Inflammatory macrophage (primary cell): ENCODE data around the gene MSRB1.

Source experiments
- DNase-seq, 2 donors: peaks; one replicate each; pipeline ENCODE4 v3.0.0-alpha.2; 2020 to 2022
- total RNA-seq, 18 experiments: gene quantifications; one replicate each; lab custom pipeline; 2026; ENCODE audit warnings: mixed read lengths in 6 of 18, inconsistent platforms in 2 of 18; lab: John Stamatoyannopoulos, UW

The MSRB1 gene, protein sequence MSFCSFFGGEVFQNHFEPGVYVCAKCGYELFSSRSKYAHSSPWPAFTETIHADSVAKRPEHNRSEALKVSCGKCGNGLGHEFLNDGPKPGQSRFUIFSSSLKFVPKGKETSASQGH
- 5.7 to 37.0 (median 24.0) reads per million in 18 experiments for total RNA-seq

DNA sequence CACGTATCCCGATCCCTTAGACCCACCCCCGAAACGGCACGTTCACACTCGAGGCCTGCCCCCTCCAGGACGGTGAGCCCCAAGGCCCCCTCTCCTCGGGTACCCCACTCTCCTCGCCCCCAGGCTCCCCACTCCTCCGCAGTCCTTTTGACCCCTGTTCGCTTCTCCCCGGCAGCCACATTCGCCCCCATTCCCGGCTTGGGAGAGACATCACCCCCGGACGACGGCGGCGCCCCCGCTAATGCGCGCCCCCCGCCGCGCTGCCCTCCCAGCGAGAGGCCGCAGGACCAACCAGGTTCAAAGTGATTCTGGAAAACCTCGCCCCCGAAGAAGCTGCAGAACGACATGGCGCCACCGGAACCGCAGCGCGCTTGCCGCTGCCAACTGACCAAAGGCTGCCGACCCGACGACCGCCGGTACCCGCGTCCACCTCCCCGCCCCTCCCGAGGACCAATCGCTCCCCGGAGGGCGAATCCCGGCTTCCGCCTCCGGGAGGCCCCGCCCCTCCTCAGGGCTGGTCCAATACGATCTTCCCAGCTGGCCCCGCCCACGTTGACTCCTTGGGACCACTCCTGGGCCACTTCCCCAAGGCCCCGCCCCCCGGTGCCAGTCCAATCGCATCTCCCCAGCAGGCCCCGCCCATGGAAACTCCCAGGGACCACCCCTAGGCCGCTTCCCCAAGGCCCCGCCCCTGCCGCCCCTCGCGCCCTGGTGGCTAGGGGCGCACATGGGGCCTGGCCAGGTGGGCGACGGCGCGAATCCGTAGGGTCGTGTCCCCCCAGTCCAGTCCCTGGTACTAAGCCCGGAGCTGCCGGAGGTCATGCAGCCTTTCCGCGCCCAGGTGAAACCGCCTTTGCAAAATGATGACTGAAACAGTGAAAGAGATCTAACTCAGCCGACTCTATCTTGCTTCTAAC lies at the start of gene MSRB1:
Gene MSRB1 (minus strand): TSS at position 390 of the 917 bp plus-strand sequence. CDS start 43 bp downstream, at position 347.
- DNase-seq: peak; percentile 99 to 100

- DNase-seq: peak; percentile 93 to 96
Observed at GRCh38 chr16:1991948-1992703, 49.1 kb upstream of the MSRB1 start.

- no peak for DNase-seq
Observed at GRCh38 chr16:1991588-1991947, 48.6 kb upstream of the MSRB1 start.

DNA sequence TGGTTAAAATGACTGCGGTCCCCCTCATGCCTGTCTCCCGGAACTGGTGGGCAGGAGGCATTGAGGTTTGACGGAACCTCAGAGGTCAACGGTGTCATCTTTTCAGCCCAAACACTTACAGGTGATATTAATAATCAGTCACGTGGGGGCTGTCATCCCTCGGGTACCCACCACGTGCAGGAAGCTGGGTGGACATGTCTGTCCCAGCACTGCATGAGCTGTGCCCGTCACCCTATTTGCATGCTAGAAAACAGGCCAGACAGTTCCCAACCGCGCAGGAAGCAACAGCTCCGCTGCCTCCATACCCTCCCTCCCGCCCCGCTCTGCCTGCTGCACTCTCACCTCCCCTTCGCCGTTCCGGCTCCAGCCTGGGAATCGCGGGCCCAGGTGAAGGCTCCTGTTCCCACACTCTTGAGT lies 48.1 kb upstream of the MSRB1 start:
- no peak for DNase-seq

DNA sequence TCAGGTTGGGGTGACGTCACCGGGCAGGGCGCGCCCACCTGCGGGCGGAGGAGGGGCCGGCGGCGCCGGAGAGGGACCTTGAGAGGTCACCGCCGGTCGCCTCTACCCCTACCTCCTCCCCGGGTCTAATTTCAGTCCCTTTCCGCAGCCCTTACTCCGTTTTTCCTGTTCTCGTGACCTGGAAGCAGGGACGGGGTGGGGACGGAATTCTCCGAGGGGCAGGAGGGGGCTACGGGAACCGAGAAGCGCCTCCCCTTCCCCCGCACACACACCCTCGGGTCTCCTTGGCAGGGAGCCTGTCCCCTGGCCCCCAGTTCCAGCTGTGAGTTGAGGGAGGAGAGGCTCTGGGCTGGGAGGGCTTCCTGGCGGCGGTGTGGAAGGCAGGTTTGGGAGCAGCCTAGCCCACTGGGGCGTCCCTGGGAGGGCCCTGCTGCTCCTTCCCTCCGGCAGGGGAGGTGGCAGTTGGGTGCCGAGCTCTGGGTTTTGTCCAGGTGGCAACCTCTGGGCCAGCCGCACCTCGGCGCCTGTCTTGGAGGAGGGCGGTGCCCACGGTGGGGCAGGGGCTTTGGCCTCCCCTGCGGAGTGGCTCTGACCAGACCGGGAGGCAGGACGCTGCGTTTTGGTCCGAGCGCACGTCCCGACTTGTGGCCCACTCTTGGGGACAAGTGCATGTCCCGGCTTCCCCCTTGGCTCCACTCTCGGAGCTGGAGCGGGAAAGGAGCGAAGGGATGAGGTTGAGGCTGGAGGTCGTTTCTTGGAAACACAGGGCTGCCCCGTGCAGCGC lies 47.5 kb upstream of the MSRB1 start:
- no peak for DNase-seq

DNA sequence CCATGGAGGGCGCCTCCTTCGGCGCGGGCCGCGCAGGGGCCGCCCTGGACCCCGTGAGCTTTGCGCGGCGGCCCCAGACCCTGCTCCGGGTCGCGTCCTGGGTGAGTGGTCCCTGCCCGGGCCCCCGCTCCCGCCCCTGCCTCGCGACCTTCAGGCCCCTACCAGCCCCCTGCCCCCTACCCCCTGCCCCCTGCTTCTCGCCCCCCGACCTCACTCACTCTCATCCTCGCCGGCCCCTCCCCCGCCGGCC lies 47.0 kb upstream of the MSRB1 start:
- DNase-seq: no peak

- DNase-seq: no peak
Observed at GRCh38 chr16:1989209-1990100, 46.5 kb upstream of the MSRB1 start, which contains the start of gene SYNGR3. SYNGR3 (plus strand) TSS chr16:1989970; CDS start chr16:1990103, 133 bp downstream.

GRCh38 chr16:1987198-1987597 lies 44.2 kb upstream of the MSRB1 start:
- no peak for DNase-seq

GRCh38 chr16:1985466-1986150 lies 42.6 kb upstream of the MSRB1 start:
- no peak for DNase-seq

GRCh38 chr16:1984347-1985225 lies 41.6 kb upstream of the MSRB1 start:
- no peak for DNase-seq

DNA sequence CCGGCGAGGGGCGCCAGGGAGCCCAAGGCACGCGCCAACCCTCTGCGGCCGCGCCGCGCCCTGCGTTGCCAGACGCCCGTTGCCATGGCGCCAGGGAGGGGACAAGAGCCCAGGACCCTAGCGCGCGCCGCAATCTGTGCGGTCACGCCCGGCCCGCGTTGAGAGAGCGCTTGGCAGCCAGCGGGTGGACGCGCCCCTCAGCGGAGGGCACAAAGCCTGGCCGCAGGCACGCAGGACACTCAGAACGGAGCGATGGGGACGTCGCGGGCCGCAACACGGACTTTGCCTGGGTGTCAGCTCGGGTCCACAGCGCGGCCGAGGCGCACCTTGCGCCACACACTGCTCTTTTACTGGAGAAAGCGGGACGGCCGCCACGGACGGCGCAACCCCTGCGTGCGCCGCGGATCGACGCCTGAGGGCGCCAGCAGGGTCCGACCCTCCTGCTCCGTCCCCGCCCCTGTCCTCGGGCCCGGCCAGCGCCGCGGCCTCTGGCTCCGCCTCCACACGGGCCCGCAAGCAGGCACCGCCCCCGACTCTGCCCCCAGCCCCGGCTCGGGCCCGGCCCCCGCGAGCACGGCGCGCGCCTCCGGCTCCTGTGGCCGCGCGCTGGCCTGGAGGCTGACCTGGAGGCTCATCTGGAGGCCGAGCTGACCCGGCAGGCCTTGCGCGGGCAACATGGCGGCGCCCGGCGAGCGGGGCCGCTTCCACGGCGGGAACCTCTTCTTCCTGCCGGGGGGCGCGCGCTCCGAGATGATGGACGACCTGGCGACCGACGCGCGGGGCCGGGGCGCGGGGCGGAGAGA lies 40.7 kb upstream of the MSRB1 start, which contains the start of gene GFER:
Gene GFER (plus strand): TSS at position 650 of the 803 bp plus-strand sequence. CDS start 26 bp downstream, at position 676.
- peak; percentile 92 to 95 for DNase-seq

DNA sequence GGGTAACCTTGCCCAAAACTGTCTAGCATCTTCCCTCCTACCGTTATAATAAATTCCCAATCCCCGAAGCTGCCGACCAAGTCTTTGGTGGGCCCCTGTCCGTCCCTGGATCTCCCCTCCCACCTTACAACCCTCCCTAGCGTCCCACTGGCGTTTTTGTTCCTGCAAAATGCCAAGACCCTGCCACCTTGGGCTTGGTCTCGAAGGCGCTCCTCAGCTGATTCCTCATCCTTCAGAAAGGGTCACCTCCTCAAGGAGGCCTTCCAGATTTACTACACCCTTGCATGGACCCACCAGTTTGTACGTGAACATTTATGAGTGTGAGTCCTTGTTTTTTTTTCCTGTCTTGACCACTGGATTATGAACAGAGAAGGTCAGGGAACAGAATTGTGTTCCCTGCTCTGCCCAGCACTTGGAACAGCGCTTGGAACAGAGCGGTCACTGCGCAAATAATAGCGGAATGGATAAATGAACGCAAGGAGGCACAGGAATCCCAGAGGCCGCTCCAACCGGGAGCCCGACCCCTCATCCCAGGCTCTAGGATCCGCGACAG lies 40.1 kb upstream of the MSRB1 start:
- DNase-seq: no peak

DNA sequence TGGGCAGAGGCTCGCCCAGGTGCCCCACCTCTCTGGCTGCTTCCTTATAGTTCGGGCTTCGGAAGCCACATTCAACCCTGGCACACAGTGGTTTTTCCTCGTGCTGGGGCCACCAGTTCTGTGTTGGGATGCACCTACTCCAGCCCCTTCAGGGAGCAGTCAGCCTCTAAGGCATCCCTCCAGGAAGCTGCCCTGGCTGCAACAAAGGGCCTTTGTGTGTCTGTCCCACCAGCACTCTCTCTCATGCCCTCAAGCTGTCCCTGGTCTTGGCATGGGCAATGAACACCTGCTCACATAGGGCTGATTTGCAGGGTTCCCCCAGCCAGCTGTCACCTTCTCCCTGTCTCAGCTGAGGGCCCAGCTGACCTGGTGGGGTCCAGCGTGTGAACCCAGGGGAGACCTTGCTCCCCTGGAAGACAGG lies 39.0 kb upstream of the MSRB1 start:
- no peak for DNase-seq

- DNase-seq: no peak
Observed at GRCh38 chr16:1981398-1981836, 38.4 kb upstream of the MSRB1 start, which contains the start of gene NOXO1. NOXO1 (minus strand) TSS chr16:1981469; CDS start chr16:1981179, 290 bp downstream.

DNA sequence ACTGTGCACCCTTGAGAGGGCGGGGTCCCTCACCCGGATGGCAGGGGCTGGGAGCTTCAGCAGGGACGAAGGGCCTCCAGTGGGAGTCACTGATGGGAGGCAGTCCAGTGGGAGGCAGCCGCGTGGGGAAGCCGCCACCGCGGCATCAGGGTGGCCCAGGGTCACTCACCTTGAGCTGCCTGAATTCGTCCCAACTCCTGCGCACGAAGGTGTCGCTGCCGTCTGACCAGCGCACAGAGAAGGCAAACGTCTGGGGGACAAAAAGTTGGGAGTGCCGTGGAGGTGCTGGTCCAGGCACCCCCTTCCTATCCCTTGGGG lies 37.7 kb upstream of the MSRB1 start:
- no peak for DNase-seq

GRCh38 chr16:1980030-1980769 lies 37.2 kb upstream of the MSRB1 start:
- DNase-seq: no peak

DNA sequence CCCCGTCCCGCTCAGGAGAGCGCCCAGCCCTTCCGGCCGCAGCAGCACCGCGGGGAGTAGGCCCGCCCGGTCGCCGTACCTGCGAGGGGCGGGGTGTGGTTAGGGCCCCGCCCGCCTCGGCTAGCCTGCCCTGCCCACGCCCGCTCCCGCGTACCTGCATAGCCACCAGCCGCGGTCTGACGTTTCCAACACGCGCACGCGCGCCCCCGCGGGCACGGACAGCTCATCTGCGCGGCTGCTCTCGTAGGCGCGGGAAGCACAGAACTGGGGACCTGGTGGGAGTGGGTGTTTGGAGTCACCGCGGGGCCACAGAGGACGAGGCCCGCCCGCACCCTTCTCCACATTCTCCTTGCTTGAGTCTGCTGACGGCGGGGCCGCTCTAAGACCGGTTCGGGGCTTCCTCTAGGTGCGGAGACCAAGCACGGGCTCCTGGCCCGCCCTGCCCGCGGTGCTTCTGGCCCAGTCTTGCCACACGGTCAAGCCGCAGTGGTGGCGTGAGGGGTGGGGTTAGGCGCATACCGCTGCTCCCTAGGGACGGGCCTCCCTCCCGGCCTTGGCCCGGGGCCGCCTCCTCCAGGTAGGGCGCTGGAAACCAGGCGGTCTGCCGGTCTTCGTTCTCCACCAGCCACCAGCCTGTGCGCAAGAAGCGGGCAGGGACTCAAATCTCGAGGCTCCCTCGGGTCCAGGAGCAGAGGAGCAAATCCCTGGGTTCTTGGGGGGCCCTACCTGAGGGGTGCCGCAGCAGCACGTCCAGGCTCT lies 36.5 kb upstream of the MSRB1 start:
- no peak for DNase-seq
